HG03039 (cell line): ENCODE results near the gene U2SURP.

Experiments used
- ATAC-seq: cut with Tn5 transposase; IDR thresholded peaks from one replicate; pipeline ENCODE4 v1.9.1; 2021; ENCODE audit warnings: mild to moderate bottlenecking, moderate library complexity; ENCODE audit not compliant: unreplicated experiment

The U2SURP gene

GRCh38 chr3:143098032-143098764, 96.8 kb downstream of the U2SURP start:
- no peak for ATAC-seq

GRCh38 chr3:143099210-143099609, 97.8 kb downstream of the U2SURP start:
- no peak for ATAC-seq

- no peak for ATAC-seq
Observed at GRCh38 chr3:143099690-143100089, 98.3 kb downstream of the U2SURP start.

- no peak for ATAC-seq
Observed at GRCh38 chr3:143100451-143100850, 99.1 kb downstream of the U2SURP start.

- ATAC-seq = no peak
Observed at GRCh38 chr3:143101792-143102381, 100.5 kb downstream of the U2SURP start.

- ATAC-seq = no peak
Observed at GRCh38 chr3:143103652-143104051, 102.3 kb downstream of the U2SURP start.

- ATAC-seq = no peak
Observed at GRCh38 chr3:143105170-143105569, 103.8 kb downstream of the U2SURP start.

GRCh38 chr3:143109861-143110260, 108.5 kb downstream of the U2SURP start:
- ATAC-seq = no peak
